ENCODE measurements around the gene APIP.

DNA sequence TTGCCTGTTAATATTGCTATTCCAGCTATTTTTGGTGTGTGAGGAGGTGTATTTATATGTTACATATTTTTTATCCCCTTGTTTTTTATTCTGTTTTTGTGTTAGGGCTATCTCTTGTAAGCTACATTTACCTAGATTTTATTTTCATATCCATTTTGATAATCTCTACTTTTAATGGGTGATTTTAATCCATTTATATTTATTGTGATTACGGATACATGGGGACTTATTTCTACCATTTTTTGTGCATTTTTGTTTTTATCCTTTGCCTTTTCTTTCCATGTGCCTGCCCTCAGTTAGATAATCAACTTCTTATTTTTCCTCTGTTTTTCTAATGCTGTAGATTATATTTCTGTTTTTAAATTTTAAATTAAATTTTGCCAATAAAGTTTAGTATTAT lies 28.5 kb upstream of the APIP start:
- TF ChIP-seq, protein P1, sequence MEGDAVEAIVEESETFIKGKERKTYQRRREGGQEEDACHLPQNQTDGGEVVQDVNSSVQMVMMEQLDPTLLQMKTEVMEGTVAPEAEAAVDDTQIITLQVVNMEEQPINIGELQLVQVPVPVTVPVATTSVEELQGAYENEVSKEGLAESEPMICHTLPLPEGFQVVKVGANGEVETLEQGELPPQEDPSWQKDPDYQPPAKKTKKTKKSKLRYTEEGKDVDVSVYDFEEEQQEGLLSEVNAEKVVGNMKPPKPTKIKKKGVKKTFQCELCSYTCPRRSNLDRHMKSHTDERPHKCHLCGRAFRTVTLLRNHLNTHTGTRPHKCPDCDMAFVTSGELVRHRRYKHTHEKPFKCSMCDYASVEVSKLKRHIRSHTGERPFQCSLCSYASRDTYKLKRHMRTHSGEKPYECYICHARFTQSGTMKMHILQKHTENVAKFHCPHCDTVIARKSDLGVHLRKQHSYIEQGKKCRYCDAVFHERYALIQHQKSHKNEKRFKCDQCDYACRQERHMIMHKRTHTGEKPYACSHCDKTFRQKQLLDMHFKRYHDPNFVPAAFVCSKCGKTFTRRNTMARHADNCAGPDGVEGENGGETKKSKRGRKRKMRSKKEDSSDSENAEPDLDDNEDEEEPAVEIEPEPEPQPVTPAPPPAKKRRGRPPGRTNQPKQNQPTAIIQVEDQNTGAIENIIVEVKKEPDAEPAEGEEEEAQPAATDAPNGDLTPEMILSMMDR (IDR thresholded peaks at IDR 0.05 in 8 of 11, conservative IDR thresholded peaks at IDR 0.05 in 3 of 11): no peak
- TF ChIP-seq POLR2A (IDR thresholded peaks at IDR 0.05): no peak
- no peak for TF ChIP-seq POLR2AphosphoS5 (IDR thresholded peaks at IDR 0.05)
